Measurements from ENCODE around the gene GORASP1. TPM values are rescaled to one million over a fixed set of nuclear protein-coding genes. Genes with fewer than 3 reads are reported as not detected.

GORASP1 gene
- total and polyA plus RNA-seq, 10 donors = 20.6 to 74.5 (median 62.2) TPM

GRCh38 chr3:39137991-39138803 is 30.8 kb upstream of the GORASP1 start:
- intact Hi-C loops (cut with DNase I; ENCODE audit: low total_unique reads) = no loop called here
- DNase-seq = no peak
- H3K9me3 ChIP-seq = no peaks in the 10 kb centered on the region
- H3K4me1 ChIP-seq = peaks cover 35 to 73% (median 47%) of the 10 kb centered on the region in 6 donors
- peaks cover under 1 to 77% (median 16%) of the 10 kb centered on the region in 6 donors for H3K36me3 ChIP-seq
- H3K27ac ChIP-seq = no peak overlapping the region
- H3K4me3 ChIP-seq = no peak overlapping the region
- H3K27me3 ChIP-seq (replicated peaks in 1 of 7) = no peaks in the 10 kb centered on the region
- WGBS, 5 donors = 92 to 98% (median 97%) methylated on average over 8 to 10 of the region's 10 CpGs
- peak in 2 of 3 donors; percentile 35 to 41 for TF ChIP-seq POLR2AphosphoS5 (IDR thresholded peaks at IDR 0.05)
- TF ChIP-seq, protein P1, sequence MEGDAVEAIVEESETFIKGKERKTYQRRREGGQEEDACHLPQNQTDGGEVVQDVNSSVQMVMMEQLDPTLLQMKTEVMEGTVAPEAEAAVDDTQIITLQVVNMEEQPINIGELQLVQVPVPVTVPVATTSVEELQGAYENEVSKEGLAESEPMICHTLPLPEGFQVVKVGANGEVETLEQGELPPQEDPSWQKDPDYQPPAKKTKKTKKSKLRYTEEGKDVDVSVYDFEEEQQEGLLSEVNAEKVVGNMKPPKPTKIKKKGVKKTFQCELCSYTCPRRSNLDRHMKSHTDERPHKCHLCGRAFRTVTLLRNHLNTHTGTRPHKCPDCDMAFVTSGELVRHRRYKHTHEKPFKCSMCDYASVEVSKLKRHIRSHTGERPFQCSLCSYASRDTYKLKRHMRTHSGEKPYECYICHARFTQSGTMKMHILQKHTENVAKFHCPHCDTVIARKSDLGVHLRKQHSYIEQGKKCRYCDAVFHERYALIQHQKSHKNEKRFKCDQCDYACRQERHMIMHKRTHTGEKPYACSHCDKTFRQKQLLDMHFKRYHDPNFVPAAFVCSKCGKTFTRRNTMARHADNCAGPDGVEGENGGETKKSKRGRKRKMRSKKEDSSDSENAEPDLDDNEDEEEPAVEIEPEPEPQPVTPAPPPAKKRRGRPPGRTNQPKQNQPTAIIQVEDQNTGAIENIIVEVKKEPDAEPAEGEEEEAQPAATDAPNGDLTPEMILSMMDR (IDR thresholded peaks at IDR 0.05 in 8 of 11, conservative IDR thresholded peaks at IDR 0.05 in 3 of 11) = no peak

DNA sequence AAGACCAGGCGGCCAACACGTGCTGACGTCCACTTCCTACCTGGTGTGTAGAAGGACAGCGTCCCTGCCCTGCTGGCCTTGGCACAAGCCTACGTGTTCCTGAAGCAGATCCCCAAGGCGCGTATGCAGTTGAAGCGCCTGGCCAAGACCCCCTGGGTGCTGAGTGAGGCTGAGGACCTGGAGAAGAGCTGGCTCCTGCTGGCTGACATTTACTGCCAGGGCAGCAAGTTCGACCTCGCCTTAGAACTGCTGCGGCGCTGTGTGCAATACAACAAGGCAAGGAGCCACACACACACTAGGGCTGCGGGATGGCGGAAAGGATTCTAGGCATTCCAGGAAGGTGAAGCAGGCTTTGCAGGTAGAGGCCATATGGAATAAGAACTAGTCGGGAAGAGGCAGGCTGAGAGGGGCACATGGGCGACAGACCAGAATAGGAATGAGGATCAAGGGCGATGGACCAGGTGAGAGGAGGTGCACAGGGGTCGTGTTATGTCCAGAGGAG is 30.1 kb upstream of the GORASP1 start:
- peaks cover 0 to 70% (median 9%) of the 10 kb centered on the region in 6 donors for H3K36me3 ChIP-seq
- H3K9me3 ChIP-seq = no peaks in the 10 kb centered on the region
- no peak overlapping the region for H3K4me3 ChIP-seq
- TF ChIP-seq POLR2A (IDR thresholded peaks at IDR 0.05) (no peak), POLR2AphosphoS5 (IDR thresholded peaks at IDR 0.05) (peak in 1 of 3 donors; percentile 28)
- TF ChIP-seq, protein P1 (IDR thresholded peaks at IDR 0.05 in 8 of 11, conservative IDR thresholded peaks at IDR 0.05 in 3 of 11) = no peak
- no peaks in the 10 kb centered on the region for H3K27me3 ChIP-seq (replicated peaks in 1 of 7)
- WGBS, 5 donors = 95 to 97% (median 96%) methylated on average over 13 to 18 of the region's 18 CpGs
- DNase-seq = no peak
- intact Hi-C loops (cut with DNase I; ENCODE audit: low total_unique reads) = no loop called here
- peaks cover 29 to 66% (median 42%) of the 10 kb centered on the region in 6 donors for H3K4me1 ChIP-seq
- no peak overlapping the region for H3K27ac ChIP-seq

DNA sequence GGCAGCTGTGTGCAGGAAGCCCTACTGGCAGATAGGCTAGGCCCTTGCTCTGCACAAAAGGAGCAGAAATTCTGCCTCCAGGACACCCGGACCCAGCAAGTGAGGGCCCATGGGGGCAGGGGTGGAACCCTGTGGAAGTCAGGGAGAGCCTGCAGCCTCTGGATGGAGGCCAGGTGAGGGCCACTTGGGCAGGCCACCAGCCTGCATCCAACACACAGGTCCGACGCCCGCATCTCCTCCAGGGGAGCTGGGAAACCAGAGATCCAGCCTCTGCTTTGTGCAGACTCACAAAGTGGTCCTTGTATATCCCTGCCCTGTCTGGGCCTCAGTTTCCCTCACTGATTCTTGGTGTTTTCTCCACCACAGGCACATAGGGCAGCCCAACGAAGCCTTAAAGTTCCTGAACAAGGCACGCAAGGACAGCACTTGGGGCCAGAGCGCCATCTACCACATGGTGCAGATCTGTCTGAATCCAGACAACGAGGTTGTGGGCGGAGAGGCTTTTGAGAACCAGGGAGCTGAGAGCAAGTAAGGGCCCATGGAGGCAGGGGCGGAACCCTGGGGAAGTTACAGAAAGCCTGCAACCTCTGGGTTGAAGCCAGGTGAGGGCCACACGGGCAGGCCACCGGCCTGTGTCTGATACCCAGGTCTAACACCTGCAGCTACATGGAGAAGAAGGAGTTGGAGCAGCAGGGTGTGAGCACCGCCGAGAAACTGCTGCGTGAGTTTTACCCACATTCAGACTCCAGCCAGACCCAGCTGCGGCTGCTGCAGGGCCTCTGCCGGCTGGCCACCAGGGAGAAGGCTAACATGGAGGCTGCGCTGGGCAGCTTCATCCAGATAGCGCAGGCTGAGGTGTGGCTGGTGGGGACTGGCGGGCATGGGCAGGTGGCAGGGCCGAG is 29.4 kb upstream of the GORASP1 start:
- H3K4me1 ChIP-seq = peaks cover 22 to 59% (median 35%) of the 10 kb centered on the region in 6 donors
- H3K9me3 ChIP-seq = no peaks in the 10 kb centered on the region
- no peak for DNase-seq
- intact Hi-C loops (cut with DNase I; ENCODE audit: low total_unique reads) = no loop called here
- no peak overlapping the region for H3K4me3 ChIP-seq
- H3K27ac ChIP-seq = no peak overlapping the region
- WGBS, 5 donors = 90 to 97% (median 92%) methylated on average over 17 to 21 of the region's 21 CpGs
- TF ChIP-seq POLR2AphosphoS5 (IDR thresholded peaks at IDR 0.05) (peak in 1 of 3 donors; percentile 70), POLR2A (IDR thresholded peaks at IDR 0.05) (no peak)
- H3K27me3 ChIP-seq (replicated peaks in 1 of 7) = no peaks in the 10 kb centered on the region
- peaks cover 0 to 62% (median 3%) of the 10 kb centered on the region in 6 donors for H3K36me3 ChIP-seq

DNA sequence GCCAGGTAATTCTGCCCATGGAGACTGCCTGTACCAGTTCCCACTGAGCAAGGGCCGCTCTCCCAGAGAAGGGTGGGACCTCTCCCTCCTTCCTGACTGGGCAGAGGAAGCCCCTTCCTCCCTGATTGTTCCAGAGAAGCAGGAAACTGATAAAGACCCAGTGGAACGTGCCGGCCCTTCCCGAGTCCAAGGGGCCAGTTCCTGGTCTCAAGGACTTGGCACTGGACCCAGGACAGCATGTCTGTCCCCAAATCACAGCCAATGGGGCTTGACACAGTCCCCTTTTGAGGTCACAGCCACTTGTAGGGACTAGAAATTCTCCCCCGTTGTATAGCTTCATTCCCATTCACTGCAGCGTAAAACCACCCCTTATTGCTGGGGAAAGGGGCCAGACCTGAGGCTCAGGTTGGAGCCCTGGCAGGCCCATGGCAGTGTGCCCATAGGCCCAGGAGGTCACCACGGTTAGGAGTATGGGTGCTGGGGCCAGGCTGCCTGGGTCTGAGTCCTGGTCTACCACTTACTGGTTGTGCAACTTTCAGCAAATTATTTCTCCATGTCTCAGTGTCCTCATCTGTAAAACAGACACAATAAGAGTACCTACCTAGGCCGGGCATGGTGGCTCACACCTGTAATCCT is 27.9 kb upstream of the GORASP1 start:
- H3K36me3 ChIP-seq = peaks cover 0 to 49% (median 3%) of the 10 kb centered on the region in 6 donors
- 57 to 77% (median 70%) methylated on average over 6 to 8 of the region's 8 CpGs for WGBS, 5 donors
- TF ChIP-seq POLR2AphosphoS5 (IDR thresholded peaks at IDR 0.05) (peak; percentile 65 to 90 (median 86)), POLR2A (IDR thresholded peaks at IDR 0.05) (no peak)
- DNase-seq = no peak
- intact Hi-C loops (cut with DNase I; ENCODE audit: low total_unique reads) = no loop called here
- peaks cover 8 to 44% (median 21%) of the 10 kb centered on the region in 6 donors for H3K4me1 ChIP-seq
- peak overlapping the region in 3 of 8 donors; percentile 17 to 47 (median 24) for H3K27ac ChIP-seq
- H3K9me3 ChIP-seq = no peaks in the 10 kb centered on the region
- H3K27me3 ChIP-seq (replicated peaks in 1 of 7) = no peaks in the 10 kb centered on the region
- H3K4me3 ChIP-seq = no peak overlapping the region

All from spleen (tissue), 11 donors.